Activated CD8-positive, alpha-beta memory T cell treated with anti-CD3 and anti-CD28 coated beads for 48 hours (primary cell): ENCODE data around the gene TMEM170B.
A peak's percentile ranks its signal among the peaks of the same experiment; 100 is the strongest.

Experiments
- DNase-seq, 3 experiments: peaks; one replicate each; pipeline ENCODE4 v3.0.0-alpha.2; 2020; ENCODE audit warnings: low read depth in 2 of 3, low spot score in 2 of 3

The TMEM170B gene, protein sequence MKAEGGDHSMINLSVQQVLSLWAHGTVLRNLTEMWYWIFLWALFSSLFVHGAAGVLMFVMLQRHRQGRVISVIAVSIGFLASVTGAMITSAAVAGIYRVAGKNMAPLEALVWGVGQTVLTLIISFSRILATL

DNA sequence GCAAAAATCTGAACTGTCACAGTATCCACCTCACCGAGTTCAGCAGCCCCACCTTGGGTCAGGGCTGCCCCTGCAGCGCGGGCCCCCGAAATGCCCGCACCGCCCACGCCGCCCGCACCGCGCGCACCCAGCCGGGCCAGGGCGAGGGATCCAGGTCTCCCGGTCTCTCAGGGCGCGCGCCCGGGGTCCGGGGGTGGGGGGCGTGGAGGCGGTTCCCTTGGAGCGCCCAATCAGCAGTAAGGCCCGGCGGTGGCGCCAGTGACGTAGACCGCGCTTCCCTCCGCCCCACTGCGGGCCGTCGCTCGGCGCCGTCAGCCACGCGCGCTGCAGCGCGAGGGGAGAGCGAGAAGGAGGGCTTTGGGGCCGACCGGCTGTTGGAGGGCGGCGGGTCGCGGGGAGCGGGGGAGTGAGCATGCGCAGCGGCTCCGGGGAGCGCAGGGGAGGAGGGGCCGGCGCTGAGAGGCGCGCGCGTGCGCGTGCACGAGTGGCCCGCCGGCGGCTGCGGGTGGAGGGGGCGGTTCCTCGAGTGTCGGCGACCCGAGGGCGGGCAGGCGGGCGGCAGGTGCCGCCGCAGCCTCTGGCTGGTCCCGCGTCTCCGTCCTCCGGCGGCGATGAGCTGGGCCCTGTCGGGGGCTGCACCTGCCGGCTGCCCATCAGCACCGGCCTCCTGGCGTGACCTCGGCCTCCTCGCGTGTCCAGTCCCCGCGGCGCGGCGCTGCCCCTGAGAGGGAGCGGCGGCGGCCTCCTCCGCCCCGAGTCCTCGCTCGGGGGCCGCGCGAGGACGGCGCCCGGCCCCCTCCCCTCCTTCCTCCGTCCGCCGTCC lies at the start of gene TMEM170B:
TMEM170B (plus strand) TSS at position 521 of the 823 bp plus-strand sequence. CDS start 529 bp downstream, outside the sequence.
- DNase-seq = peak; percentile 89 to 93 (median 90)

DNA sequence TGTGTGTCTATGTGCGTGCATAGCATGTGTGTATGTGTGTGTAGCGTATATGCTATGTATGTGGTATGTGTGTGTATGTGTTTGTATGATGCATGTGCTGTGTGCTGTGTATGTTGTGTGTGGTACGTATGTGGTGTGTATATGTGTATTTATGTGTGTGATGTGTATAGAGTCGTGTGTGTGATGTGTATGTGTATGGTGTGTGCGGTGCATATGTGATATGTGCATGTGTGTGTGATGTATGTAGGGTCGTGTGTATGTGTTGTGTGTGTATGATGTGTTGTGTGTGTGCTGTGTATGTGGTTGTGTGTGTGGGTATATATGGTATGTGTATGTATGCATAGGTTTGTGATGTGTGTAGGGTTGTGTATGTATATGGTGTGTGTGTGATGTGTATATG lies 46.6 kb upstream of the TMEM170B start:
- DNase-seq = no peak

DNA sequence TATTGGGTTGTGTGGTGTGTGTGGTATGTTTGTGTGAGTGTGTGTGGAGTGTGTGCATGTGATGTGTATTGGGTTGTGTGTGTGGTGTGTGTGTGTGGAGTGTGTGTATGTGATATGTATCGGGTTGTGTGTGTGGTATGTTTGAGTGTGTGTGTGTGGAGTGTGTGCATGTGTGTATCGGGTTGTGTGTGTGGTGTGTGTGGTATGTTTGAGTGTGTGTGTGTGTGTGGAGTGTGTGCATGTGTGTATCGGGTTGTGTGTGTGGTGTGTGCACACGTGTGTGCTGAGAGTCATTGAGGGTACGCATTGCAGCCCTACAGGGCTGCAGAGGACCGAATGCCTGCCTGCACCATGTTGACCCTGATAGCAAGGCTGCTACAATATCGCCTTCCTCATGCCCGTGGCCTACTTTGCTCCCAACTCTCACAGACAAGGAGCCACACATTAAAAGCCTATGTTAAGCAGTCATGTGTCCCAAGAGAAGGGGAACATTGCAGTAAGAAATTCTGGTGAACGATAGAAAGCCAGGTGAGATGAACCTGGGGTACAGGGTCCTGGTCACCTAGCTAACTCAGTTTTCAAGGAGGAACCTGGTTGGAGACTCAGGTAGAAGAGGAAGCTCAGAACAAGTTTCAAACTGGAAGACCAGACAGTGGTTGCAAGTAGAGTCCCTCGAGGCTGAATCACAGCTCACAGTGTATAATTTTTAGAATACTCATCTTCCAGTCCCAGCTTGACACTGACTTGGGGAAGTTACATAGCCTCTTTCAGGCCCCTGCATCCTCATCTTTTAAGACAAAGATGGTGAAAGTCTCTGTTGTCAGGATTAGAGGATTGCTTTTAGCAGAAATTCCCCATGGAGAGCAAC lies 45.7 kb upstream of the TMEM170B start:
- DNase-seq = no peak

DNA sequence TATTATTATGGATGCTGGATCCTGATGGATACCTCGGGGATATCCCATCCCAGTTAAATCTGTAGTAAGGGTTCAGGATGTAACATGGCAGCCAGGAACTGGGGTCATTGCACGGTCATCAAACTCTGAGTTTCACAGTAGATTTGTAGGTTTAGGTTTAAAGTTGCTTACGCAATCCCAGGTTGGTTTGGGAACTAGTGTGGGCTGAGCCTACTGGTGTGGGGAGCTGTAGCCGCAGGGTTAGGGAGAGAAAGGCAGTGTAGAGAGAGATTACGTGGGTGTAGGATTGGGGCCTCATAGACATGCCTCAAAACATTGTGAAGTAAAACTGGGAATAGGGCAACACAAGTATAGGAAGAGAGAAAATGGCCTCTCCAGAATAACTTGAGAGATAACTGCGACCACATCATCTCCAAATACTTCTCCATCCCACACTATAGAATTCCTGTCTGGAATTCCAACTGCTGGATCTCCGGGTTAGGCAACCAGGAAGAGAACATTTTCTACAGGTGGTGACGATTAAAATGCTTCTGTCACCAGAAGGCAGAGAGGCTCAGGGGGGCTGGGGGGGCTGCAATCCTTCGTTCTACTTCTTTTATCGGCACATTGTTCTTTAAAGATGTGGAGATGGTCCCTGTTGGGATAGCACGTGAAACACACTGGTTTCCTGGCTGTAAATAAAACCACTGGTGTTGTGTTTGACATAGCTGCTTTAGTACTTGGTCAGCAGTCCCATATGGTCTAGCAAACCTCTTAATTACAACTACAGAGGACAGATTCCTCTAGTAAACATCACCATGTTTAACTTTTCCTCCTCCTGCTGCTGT lies 44.9 kb upstream of the TMEM170B start:
- DNase-seq = no peak

GRCh38 chr6:11493974-11494373 lies 43.6 kb upstream of the TMEM170B start:
- no peak for DNase-seq

- no peak for DNase-seq
These were observed 42.6 kb upstream of the TMEM170B start for GRCh38 chr6:11494786-11495564.

- DNase-seq = no peak
These were observed 41.9 kb upstream of the TMEM170B start for GRCh38 chr6:11495565-11496145.

DNA sequence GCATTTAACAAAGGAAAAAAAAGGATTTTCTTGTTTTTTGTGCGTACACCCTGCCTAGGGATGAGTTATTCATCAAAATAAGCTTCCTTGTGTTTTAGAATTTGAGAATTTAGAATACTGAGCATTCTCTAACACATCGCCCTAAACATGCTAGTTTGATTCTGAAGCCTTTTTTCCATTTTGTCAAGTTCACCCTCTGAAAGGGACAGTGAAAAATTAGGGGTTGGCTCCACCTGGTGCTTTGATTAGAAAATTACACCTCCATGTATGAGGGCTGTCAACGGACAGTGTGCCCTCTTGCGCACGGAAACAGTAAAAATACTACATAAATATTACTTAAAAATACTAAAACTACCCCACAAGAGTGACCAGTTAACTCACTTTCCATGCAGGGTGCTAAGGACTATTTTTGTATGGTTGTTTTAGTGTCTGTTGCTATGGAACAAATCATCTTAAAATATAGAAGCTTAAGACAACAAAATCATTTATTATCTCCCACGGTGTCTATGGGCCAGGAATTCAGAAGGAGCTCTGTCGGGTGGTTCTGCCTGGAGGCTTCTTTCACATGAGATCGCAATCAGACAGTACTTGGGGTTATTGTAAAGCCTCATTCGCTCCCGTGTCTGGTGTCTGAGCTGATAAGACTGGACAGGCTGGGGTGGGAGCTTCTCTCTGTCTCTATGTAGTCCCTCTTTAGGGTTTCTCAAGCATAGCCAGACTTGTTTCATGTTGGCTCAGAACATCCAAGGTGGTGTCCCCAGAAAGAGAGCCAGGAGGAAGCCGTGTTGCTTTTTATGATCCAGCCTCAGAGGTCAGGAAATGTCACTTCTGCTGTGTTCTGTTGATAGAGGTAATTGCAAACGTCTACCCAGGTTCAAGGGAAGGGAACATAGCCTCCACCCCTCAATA lies 41.1 kb upstream of the TMEM170B start:
- peak in 2 of 3 experiments; percentile 16 to 30 for DNase-seq

DNA sequence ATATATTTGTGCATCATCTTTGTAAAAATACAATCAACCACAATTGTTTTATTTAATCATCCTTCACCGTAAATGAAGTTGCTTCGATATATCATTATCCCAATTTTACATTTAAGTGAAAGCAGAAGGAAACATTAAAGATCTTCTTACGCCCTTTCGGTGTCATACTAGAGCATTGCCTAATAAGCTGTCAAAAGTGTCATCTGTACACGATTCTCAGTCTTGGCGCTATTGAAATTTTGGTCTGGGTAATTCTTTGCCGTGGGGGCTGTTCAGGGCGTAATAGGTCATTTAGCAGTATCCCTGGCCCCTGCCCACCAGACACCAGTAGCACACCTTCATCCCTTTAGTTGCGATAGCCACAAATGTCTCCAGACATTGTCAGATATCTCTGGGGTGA lies 40.4 kb upstream of the TMEM170B start:
- DNase-seq = no peak

DNA sequence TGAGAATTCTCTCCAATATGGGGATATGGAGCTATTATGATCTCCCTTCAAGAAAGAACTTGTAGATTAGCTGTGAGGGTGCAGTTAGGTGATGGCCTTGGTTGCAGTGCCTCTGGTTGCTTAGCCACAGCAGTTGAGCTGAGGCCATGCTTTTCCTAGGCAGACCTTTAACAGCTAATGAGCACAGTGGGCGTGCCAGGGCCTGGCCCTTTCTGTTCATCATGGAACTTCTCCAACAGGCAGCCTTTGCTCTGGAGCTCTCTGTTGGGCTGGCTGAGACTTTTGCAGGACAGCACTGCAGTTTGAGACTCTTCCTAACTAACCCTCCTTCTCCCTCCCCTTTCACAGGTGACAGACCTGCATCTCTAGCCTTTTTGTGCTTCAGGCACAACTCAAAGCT lies 39.7 kb upstream of the TMEM170B start:
- no peak for DNase-seq

GRCh38 chr6:11500008-11500407 lies 37.5 kb upstream of the TMEM170B start:
- DNase-seq = no peak

- no peak for DNase-seq
These were observed 28.1 kb upstream of the TMEM170B start for GRCh38 chr6:11509471-11509870.

GRCh38 chr6:11514672-11515071 lies 22.9 kb upstream of the TMEM170B start:
- DNase-seq = no peak

DNA sequence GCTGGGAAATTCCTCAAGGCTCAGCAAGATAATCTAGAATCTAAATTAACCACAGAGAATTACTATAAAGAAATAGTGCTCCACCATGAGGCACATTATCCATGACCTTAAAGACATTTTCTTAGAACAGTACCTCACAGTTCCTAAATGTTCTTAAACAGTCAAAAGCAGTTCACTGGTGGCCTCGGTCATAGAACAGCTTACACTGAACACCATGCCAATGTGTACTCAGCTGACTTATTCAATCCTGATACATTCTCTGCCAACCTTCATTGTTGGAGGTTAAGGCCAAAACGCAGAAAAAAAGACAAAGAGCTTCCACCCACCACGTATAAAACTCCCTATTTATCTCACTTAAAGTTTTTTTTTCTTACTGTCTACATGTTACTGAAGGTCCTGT lies 21.8 kb upstream of the TMEM170B start:
- DNase-seq = no peak

- DNase-seq = no peak
These were observed 14.5 kb upstream of the TMEM170B start for GRCh38 chr6:11522812-11523605.

DNA sequence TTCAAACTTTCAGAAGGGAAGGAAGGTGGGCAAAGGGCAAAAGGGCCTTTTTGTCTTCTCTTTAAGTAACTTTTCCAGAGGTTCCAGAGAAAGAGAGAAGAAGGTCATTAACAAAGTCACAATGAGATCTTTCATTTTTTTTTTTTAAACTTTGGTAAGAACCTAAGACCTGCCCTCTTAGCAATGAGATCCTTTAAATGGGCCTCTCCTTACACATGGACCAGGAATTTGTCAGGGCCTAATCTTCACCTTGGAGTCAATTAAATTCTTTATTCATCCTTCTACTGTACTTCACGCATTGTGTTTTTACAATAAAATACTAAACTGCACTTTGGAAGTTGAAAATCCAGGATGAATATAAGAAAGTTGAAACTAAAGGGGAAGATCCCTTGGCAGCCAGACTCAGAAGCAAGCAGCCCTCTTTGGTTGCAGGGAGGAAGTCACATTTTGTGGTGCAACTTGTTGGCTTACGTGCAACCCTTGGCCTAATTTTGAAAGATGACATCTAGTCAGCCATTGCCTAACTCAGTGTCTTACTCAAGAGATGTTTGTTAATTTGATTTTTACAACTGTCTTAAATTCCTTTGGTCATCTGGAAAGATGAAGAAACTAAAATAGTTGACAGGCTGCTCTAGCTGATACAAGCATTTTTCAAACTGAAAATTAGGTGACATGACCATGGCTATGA lies 11.9 kb upstream of the TMEM170B start:
- no peak for DNase-seq

GRCh38 chr6:11526156-11526505 lies 11.4 kb upstream of the TMEM170B start:
- DNase-seq = no peak
